Muscle layer of colon (tissue), 2 donors: ENCODE data around the gene MIEF1.

Experiments used
- H3K27ac ChIP-seq: one replicate; pipeline ENCODE4 v1.7.0; 2013; ENCODE audit warnings: low read depth, mild to moderate bottlenecking, low read length, moderate library complexity
- H3K27me3 ChIP-seq, 2 donors: one replicate each; pipeline ENCODE4 v1.7.0; 2013; ENCODE audit warnings: low read length in 2 of 2, mild to moderate bottlenecking in 2 of 2; ENCODE audit not compliant: insufficient read depth in 2 of 2, control insufficient read depth in 1 of 2
- H3K36me3 ChIP-seq: one replicate; pipeline ENCODE4 v1.7.0; 2013; ENCODE audit warnings: mild to moderate bottlenecking, low read length; ENCODE audit not compliant: insufficient read depth
- H3K4me1 ChIP-seq: one replicate; pipeline ENCODE4 v1.7.0; 2013; ENCODE audit warnings: mild to moderate bottlenecking, low read length; ENCODE audit not compliant: insufficient read depth
- H3K4me3 ChIP-seq, 2 donors: one replicate each; pipeline ENCODE4 v1.7.0; 2013; ENCODE audit warnings: low read length in 2 of 2, low read depth in 1 of 2, mild to moderate bottlenecking in 1 of 2, moderate library complexity in 1 of 2
- H3K9ac ChIP-seq: one replicate; pipeline ENCODE4 v1.7.0; 2013; ENCODE audit warnings: low read length
- H3K9me3 ChIP-seq: one replicate; pipeline ENCODE4 v1.7.0; 2013; ENCODE audit warnings: mild to moderate bottlenecking, low read length
- donor health status: abdominal sarcoma.
- donor health status: Adenocarcinoma of cecum.

MIEF1 gene

GRCh38 chr22:39463277-39463676, 38.8 kb upstream of the MIEF1 start:
- Histone ChIP-seq H3K4me1 (no peaks in the 10 kb centered on the region), H3K4me3 (no peak overlapping the region), H3K27me3 (peaks cover 4 to 6% of the 10 kb centered on the region in 2 donors), H3K36me3 (no peaks in the 10 kb centered on the region), H3K27ac (no peak overlapping the region), H3K9me3 (no peaks in the 10 kb centered on the region), H3K9ac (no peak overlapping the region)

- no peaks in the 10 kb centered on the region for H3K27me3 ChIP-seq
- no peaks in the 10 kb centered on the region for H3K4me1 ChIP-seq
- H3K9me3 ChIP-seq, result no peaks in the 10 kb centered on the region
- no peak overlapping the region for H3K4me3 ChIP-seq
- no peaks in the 10 kb centered on the region for H3K36me3 ChIP-seq
- H3K9ac ChIP-seq, result no peak overlapping the region
- H3K27ac ChIP-seq, result no peak overlapping the region
Measured at GRCh38 chr22:39463931-39464390, 38.1 kb upstream of the MIEF1 start.

GRCh38 chr22:39466228-39467006, 35.7 kb upstream of the MIEF1 start:
- Histone ChIP-seq H3K9me3 (no peaks in the 10 kb centered on the region), H3K36me3 (no peaks in the 10 kb centered on the region), H3K9ac (no peak overlapping the region), H3K27me3 (no peaks in the 10 kb centered on the region), H3K27ac (no peak overlapping the region), H3K4me3 (no peak overlapping the region), H3K4me1 (no peaks in the 10 kb centered on the region)

GRCh38 chr22:39467390-39467895, 34.6 kb upstream of the MIEF1 start:
- no peaks in the 10 kb centered on the region for H3K27me3 ChIP-seq
- H3K4me3 ChIP-seq, result no peak overlapping the region
- H3K4me1 ChIP-seq, result no peaks in the 10 kb centered on the region
- H3K36me3 ChIP-seq, result no peaks in the 10 kb centered on the region
- no peak overlapping the region for H3K9ac ChIP-seq
- no peak overlapping the region for H3K27ac ChIP-seq
- no peaks in the 10 kb centered on the region for H3K9me3 ChIP-seq

GRCh38 chr22:39468487-39469325, 33.4 kb upstream of the MIEF1 start:
- H3K9me3 ChIP-seq, result no peaks in the 10 kb centered on the region
- no peaks in the 10 kb centered on the region for H3K27me3 ChIP-seq
- no peak overlapping the region for H3K4me3 ChIP-seq
- no peaks in the 10 kb centered on the region for H3K36me3 ChIP-seq
- no peak overlapping the region for H3K27ac ChIP-seq
- H3K9ac ChIP-seq, result no peak overlapping the region
- no peaks in the 10 kb centered on the region for H3K4me1 ChIP-seq

GRCh38 chr22:39469326-39469680, 32.8 kb upstream of the MIEF1 start:
- Histone ChIP-seq H3K4me1 (no peaks in the 10 kb centered on the region), H3K4me3 (no peak overlapping the region), H3K36me3 (no peaks in the 10 kb centered on the region), H3K27ac (no peak overlapping the region), H3K9me3 (no peaks in the 10 kb centered on the region), H3K9ac (no peak overlapping the region), H3K27me3 (no peaks in the 10 kb centered on the region)

GRCh38 chr22:39469681-39470450, 32.2 kb upstream of the MIEF1 start:
- no peaks in the 10 kb centered on the region for H3K9me3 ChIP-seq
- no peaks in the 10 kb centered on the region for H3K27me3 ChIP-seq
- H3K9ac ChIP-seq, result no peak overlapping the region
- no peaks in the 10 kb centered on the region for H3K36me3 ChIP-seq
- no peaks in the 10 kb centered on the region for H3K4me1 ChIP-seq
- H3K4me3 ChIP-seq, result no peak overlapping the region
- no peak overlapping the region for H3K27ac ChIP-seq

GRCh38 chr22:39470451-39471291, 31.4 kb upstream of the MIEF1 start:
- Histone ChIP-seq H3K9me3 (no peaks in the 10 kb centered on the region), H3K9ac (no peak overlapping the region), H3K4me3 (no peak overlapping the region), H3K27ac (no peak overlapping the region), H3K4me1 (no peaks in the 10 kb centered on the region), H3K27me3 (no peaks in the 10 kb centered on the region), H3K36me3 (no peaks in the 10 kb centered on the region)

GRCh38 chr22:39471381-39472141, 30.5 kb upstream of the MIEF1 start:
- H3K27me3 ChIP-seq, result no peaks in the 10 kb centered on the region
- no peak overlapping the region for H3K4me3 ChIP-seq
- no peaks in the 10 kb centered on the region for H3K4me1 ChIP-seq
- H3K9me3 ChIP-seq, result no peaks in the 10 kb centered on the region
- H3K27ac ChIP-seq, result no peak overlapping the region
- no peak overlapping the region for H3K9ac ChIP-seq
- H3K36me3 ChIP-seq, result no peaks in the 10 kb centered on the region
